BLaER1 (cell line): ENCODE measurements around the gene TMEM14B.
"Not testable (repeated sequence)": the region's sequence is repeated elsewhere in the genome, so short reads cannot be mapped to it uniquely, and the experiment has no call there.

Experiments used
- H3K27ac ChIP-seq: shearing (Covaris generic); formaldehyde crosslinking; 2 replicates; pipeline ENCODE4 v1.8.1; 2022
- H3K27me3 ChIP-seq: shearing (Covaris generic); formaldehyde crosslinking; 2 replicates; pipeline ENCODE4 v1.8.1; 2022
- H3K36me3 ChIP-seq: shearing (Covaris generic); formaldehyde crosslinking; 2 replicates; pipeline ENCODE4 v1.8.1; 2022
- H3K4me1 ChIP-seq: shearing (Covaris generic); formaldehyde crosslinking; 2 replicates; pipeline ENCODE4 v1.8.1; 2022
- H3K4me2 ChIP-seq: shearing (Covaris generic); formaldehyde crosslinking; 2 replicates; pipeline ENCODE4 v1.8.1; 2022
- H3K4me3 ChIP-seq: shearing (Covaris generic); formaldehyde crosslinking; 2 replicates; pipeline ENCODE4 v1.8.1; 2022
- H3K9ac ChIP-seq: shearing (Covaris generic); formaldehyde crosslinking; 2 replicates; pipeline ENCODE4 v1.8.1; 2022
- H3K9me3 ChIP-seq: shearing (Covaris generic); formaldehyde crosslinking; 2 replicates; pipeline ENCODE4 v1.8.1; 2022
- H4K20me1 ChIP-seq: shearing (Covaris generic); formaldehyde crosslinking; 2 replicates; pipeline ENCODE4 v1.8.1; 2022
- Cebpa-rat ChIP-seq: shearing (Covaris generic); IDR thresholded peaks from 2 replicates; pipeline ENCODE4 v1.8.1; 2022

The TMEM14B gene

DNA sequence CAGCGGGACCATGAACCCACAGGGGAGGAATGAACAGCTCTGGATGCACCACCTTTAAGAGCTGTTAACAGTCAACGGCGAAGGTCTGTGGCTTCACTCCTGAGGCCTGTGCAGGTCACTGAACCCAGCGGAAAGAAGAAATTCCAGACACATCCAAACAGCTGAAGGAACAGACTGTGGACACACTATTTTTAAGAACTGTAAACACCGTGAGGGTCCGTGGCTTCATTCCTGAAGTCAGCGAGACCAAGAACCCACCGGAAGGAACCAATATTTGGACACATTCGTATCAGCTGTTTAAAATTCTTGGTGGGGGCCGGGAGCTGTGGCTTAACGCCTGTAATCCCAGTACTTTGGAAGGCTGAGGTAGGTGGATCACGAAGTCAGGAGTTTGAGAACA, 5.4 kb upstream of the TMEM14B start:
- no peaks in the 10 kb centered on the region for H4K20me1 ChIP-seq
- no peak for TF ChIP-seq Cebpa-rat
- H3K4me1 ChIP-seq, result peaks cover 9% of the 10 kb centered on the region
- no peaks in the 10 kb centered on the region for H3K9me3 ChIP-seq
- H3K9ac ChIP-seq, result no peak overlapping the region
- no peaks in the 10 kb centered on the region for H3K27me3 ChIP-seq
- H3K27ac ChIP-seq, result no peak overlapping the region
- no peaks in the 10 kb centered on the region for H3K36me3 ChIP-seq
- no peak overlapping the region for H3K4me2 ChIP-seq
- H3K4me3 ChIP-seq, result no peak overlapping the region

DNA sequence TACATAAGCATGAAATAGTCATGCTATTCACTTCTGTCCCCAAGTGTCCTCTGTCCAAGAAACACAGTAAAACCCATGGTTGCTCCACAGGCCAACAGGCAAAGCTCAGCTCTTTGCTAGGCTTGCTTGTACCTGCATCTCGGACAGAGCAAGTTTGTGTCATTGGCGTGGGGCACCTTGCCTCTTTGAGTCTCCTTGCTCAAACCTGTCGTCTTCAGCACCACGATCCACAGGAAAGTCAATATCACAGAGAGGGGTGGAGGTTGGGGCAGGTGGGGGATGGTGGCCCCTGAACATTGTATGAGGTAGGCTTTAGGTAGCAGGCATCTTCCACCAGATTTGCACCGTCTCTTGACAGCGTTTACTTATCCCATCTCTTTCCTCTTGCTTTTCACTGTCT, 4.1 kb upstream of the TMEM14B start:
- no peak overlapping the region for H3K9ac ChIP-seq
- H3K27ac ChIP-seq, result no peak overlapping the region
- peaks cover 13% of the 10 kb centered on the region for H3K4me1 ChIP-seq
- H3K4me3 ChIP-seq, result no peak overlapping the region
- H3K36me3 ChIP-seq, result no peaks in the 10 kb centered on the region
- no peak for TF ChIP-seq Cebpa-rat
- H3K9me3 ChIP-seq, result no peaks in the 10 kb centered on the region
- no peak overlapping the region for H3K4me2 ChIP-seq
- H4K20me1 ChIP-seq, result peaks cover 5% of the 10 kb centered on the region; the same call in 1 of the 2 replicates
- H3K27me3 ChIP-seq, result no peaks in the 10 kb centered on the region

DNA sequence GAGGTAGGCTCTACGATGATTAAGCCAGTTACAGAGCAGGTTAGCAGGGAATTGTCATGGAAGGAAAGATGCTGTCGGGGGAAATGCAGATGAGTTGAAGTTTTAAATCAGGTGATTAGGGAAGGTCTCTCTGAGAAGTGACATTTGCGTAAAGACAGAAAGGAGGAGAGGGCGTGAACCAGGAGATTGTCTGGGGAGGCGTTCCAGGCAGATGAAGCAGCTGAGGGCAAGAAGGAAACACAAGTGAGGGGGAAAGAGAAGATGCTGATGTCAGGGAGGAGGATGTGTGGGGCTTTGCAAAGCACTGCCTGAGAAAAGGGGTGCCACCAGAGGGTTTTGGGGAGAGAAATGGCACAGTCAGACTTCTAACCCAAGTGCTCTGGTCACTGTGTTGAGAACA, 2.5 kb upstream of the TMEM14B start:
- Histone ChIP-seq H4K20me1 (peaks cover 20% of the 10 kb centered on the region; the same call in 1 of the 2 replicates), H3K4me3 (no peak overlapping the region), H3K36me3 (peaks cover 11% of the 10 kb centered on the region), H3K4me2 (no peak overlapping the region), H3K27me3 (no peaks in the 10 kb centered on the region), H3K27ac (no peak overlapping the region), H3K9me3 (no peaks in the 10 kb centered on the region), H3K9ac (no peak overlapping the region), H3K4me1 (peaks cover 29% of the 10 kb centered on the region)
- no peak for TF ChIP-seq Cebpa-rat

DNA sequence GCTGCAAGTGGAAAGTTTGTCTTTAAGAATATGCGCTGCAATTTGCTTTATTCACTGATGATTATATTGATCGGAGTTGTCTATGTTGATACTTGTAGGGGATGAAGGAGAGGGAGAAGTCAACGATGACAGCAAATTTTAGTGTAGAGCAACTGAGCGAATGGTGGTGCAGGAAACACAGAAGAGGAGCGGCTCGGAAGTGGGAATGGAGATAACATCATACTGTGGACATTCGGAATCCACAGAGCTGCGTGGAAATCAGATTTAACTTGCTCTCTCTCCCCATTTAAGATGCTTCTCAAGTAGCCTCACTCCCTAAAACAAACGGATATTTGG, 722 bp upstream of the TMEM14B start:
- H3K9ac ChIP-seq, result peak overlapping the region; percentile 88
- H3K4me1 ChIP-seq, result peaks cover 30% of the 10 kb centered on the region
- H4K20me1 ChIP-seq, result peaks cover 31% of the 10 kb centered on the region; the same call in 1 of the 2 replicates
- peak overlapping the region; percentile 91 for H3K4me2 ChIP-seq
- H3K27me3 ChIP-seq, result no peaks in the 10 kb centered on the region
- H3K36me3 ChIP-seq, result peaks cover 29% of the 10 kb centered on the region
- peak overlapping the region; percentile 76 for H3K4me3 ChIP-seq
- H3K27ac ChIP-seq, result peak overlapping the region; percentile 88
- TF ChIP-seq Cebpa-rat, result no peak
- H3K9me3 ChIP-seq, result no peaks in the 10 kb centered on the region

DNA sequence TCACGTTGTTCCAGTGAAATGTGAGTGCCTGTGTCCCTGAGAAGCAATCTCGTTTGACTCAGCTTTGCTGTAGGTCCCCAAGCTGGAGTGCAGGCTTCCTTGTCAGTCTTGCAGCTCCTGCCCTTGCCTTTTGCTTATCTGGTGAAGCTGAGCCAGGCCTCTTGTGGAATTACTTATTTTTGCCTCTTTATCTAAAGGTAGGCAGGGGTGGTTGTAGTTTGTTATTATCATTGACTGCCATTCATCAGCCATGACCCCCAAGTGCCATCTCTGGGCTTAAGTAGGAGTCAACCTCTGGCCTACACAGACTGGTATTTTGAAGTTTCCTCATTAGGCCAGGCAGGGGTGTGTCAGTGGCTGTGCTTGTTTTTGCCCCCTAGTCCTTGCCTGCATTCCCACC, 2.1 kb downstream of the TMEM14B start:
- peaks cover 57% of the 10 kb centered on the region for H4K20me1 ChIP-seq
- TF ChIP-seq Cebpa-rat, result no peak
- H3K4me1 ChIP-seq, result peaks cover 30% of the 10 kb centered on the region
- H3K27ac ChIP-seq, result no peak overlapping the region
- no peak overlapping the region for H3K4me3 ChIP-seq
- H3K9ac ChIP-seq, result 0 out of 2 replicates have a peak overlapping the region, but pooled peaks have one; percentile 53
- H3K27me3 ChIP-seq, result no peaks in the 10 kb centered on the region
- peak overlapping the region; percentile 95 for H3K4me2 ChIP-seq
- no peaks in the 10 kb centered on the region for H3K9me3 ChIP-seq
- peaks cover 58% of the 10 kb centered on the region for H3K36me3 ChIP-seq

DNA sequence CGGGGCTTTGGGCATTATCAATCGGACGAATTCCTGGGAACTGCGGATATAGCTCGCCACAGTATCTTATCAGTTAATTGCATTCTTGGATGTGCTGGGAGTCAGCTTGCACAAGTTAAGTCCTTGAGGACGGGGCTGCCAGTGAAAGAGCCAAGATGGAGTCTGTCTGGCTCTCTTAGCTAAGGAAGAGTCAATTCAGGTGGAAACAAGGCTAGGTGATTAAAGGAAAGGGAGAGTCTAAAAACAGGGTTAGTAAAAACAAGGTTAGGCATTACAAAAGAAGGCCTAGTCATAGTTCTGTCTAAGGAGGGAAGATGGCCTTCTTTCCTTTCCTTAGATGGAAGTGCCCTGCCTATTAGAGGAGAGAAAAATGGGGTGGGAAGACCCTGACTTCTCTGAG, 3.0 kb downstream of the TMEM14B start:
- H3K4me2 ChIP-seq, H3K4me3 ChIP-seq, H3K27ac ChIP-seq, H3K27me3 ChIP-seq, H3K9ac ChIP-seq, H3K9me3 ChIP-seq: not testable (repeated sequence)
- peaks cover 65% of the 10 kb centered on the region for H4K20me1 ChIP-seq
- H3K4me1 ChIP-seq, result peaks cover 30% of the 10 kb centered on the region
- H3K36me3 ChIP-seq, result peaks cover 66% of the 10 kb centered on the region

DNA sequence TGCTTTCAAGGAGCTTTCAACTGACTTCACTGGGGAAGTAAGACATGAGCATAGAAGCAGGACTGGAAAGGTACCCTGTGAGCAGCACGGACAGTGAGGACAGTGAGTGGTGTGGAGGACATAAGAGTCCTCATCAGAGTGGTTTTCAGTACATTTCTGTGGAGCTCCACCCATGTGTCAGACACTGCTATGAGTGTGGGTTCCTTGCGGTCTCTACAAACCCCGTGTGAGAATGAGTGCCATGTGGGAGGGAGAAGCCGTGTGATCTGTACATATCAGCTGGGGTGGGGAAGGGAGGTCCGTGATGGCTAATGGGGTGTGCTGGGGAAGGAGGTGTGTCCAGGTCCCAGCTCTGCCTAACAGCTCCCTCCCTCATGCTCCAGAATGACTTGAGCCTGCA, 4.2 kb downstream of the TMEM14B start:
- peaks cover 73% of the 10 kb centered on the region for H4K20me1 ChIP-seq
- H3K4me1 ChIP-seq, result peaks cover 25% of the 10 kb centered on the region
- H3K27ac ChIP-seq, H3K4me2 ChIP-seq, H3K9me3 ChIP-seq, H3K4me3 ChIP-seq, H3K9ac ChIP-seq, H3K27me3 ChIP-seq: not testable (repeated sequence)
- H3K36me3 ChIP-seq, result peaks cover 76% of the 10 kb centered on the region

DNA sequence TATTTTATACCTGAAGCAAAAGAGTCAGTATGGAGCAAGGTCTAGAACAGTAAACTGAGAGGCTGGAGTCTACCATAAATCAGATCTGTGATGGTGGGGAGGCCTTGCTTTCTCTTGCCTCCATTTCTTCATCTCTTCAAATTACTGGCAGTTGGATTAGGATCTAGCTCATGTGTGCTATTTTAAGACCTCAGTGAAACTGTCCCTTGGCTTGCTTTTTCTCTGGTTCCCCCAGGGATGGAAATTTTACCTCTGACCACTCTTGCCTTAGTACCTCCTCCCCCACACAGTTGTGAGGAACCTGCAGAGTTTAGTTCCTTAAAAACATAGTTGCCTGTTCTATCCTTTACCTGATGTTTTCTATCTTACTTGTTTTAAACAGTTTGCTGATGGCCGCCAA, 8.5 kb downstream of the TMEM14B start:
- Histone ChIP-seq H3K9me3 (no peaks in the 10 kb centered on the region), H3K4me1 (no peaks in the 10 kb centered on the region), H4K20me1 (peaks cover 80% of the 10 kb centered on the region), H3K27me3 (no peaks in the 10 kb centered on the region), H3K27ac (no peak overlapping the region), H3K9ac (no peak overlapping the region), H3K36me3 (peaks cover 96% of the 10 kb centered on the region), H3K4me2 (no peak overlapping the region), H3K4me3 (no peak overlapping the region)
- no peak for TF ChIP-seq Cebpa-rat

DNA sequence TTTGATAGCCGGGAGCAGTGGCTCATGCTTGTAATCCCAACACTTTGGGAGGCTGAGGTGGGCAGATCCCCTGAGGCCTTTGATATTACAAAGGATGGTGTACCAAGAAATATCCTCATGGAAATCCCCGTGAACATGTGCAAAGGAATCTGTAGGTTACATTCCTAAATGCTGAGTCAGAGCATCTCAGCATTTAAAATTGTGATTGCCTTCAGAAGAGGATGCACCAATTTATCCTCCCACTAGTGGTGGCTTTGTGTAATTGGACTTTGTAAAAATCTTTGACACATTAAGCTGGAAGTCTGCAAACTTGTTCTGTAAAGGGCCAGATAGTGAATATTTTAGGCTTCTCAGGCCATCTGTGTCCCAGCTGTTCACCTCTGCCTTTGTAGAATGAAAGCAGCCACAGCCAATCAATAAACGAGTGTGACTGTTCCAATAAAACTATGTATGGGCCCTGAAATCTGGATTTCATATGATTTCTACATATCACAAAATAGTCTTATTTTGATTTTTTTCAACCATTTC, 11.8 kb downstream of the TMEM14B start:
- no peak for TF ChIP-seq Cebpa-rat

DNA sequence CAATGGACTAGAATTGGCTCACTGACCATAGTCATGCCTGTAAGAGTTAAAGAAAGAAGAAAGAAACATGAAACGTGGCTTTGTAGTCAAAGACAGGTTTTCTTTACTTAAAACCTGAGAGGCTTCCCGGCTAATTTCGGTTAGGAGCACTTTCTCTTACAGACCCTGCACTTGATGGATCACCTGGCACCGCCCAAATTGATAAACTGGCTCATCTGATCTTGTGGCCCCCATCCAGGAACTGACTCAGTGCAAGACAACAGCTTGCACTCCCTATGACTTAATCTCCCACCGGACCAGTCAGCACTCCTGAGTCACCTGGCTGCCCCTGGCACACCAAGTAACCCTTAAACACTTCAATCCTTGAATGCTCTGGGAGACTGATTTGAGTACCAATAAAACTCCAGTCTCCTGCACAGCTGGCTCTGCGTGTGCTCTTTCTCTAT, 12.3 kb downstream of the TMEM14B start:
- Histone ChIP-seq H3K9me3 (no peaks in the 10 kb centered on the region), H3K4me2 (no peak overlapping the region), H3K27me3 (no peaks in the 10 kb centered on the region), H3K4me3 (no peak overlapping the region), H3K36me3 (peaks cover 80% of the 10 kb centered on the region), H3K27ac (no peak overlapping the region), H3K4me1 (no peaks in the 10 kb centered on the region), H4K20me1 (peaks cover 45% of the 10 kb centered on the region), H3K9ac (no peak overlapping the region)
- no peak for TF ChIP-seq Cebpa-rat

More for the DNA sequence above, 11.8 kb downstream of the TMEM14B start:
- peaks cover 50% of the 10 kb centered on the region for H4K20me1 ChIP-seq
- no peaks in the 10 kb centered on the region for H3K4me1 ChIP-seq
- no peak overlapping the region for H3K9ac ChIP-seq
- H3K9me3 ChIP-seq, result no peaks in the 10 kb centered on the region
- no peak overlapping the region for H3K4me3 ChIP-seq
- H3K27me3 ChIP-seq, result no peaks in the 10 kb centered on the region
- peaks cover 85% of the 10 kb centered on the region for H3K36me3 ChIP-seq
- no peak overlapping the region for H3K4me2 ChIP-seq
- no peak overlapping the region for H3K27ac ChIP-seq

DNA sequence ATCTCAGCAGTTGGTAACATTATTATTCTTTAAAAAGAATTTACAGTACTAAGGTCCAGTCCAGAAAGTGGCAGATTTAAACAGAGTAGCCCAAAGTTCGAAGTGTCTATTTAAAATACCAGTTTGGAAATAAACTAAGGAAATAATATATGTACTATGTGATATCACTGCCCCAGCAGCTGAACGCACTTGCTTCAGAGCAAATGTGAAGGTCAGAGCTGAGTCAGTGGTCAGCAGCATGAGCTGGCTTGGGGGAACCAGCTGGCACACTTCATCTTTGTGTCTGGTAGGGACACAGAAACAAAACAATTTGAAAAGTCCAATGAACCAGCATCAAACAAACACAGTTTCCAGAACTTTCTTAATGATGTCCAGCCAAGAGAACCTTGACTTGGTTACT, 15.4 kb downstream of the TMEM14B start:
- Histone ChIP-seq H3K9me3 (no peaks in the 10 kb centered on the region), H3K27me3 (no peaks in the 10 kb centered on the region), H3K27ac (no peak overlapping the region), H3K9ac (no peak overlapping the region), H4K20me1 (peaks cover 22% of the 10 kb centered on the region; the same call in 1 of the 2 replicates), H3K4me1 (no peaks in the 10 kb centered on the region), H3K4me2 (no peak overlapping the region), H3K36me3 (peaks cover 62% of the 10 kb centered on the region), H3K4me3 (no peak overlapping the region)
- no peak for TF ChIP-seq Cebpa-rat
